Activated naive CD8-positive, alpha-beta T cell treated with anti-CD3 and anti-CD28 coated beads for 36 hours (primary cell): ENCODE data around the gene OGDHL. TPM values are rescaled to one million over a fixed set of nuclear protein-coding genes. Genes with fewer than 3 reads are reported as not detected.
"Not testable (repeated sequence)": the region's sequence is repeated elsewhere in the genome, so short reads cannot be mapped to it uniquely, and the experiment has no call there.

Source experiments
- DNase-seq: peaks from one replicate; pipeline ENCODE4 v3.0.0; 2021
- H3K27ac Mint-ChIP-seq: one replicate; pipeline ENCODE4 v1.8.0; 2022; ENCODE audit warnings: mild to moderate bottlenecking, moderate library complexity, mixed read lengths
- H3K27me3 Mint-ChIP-seq: one replicate; pipeline ENCODE4 v1.8.0; 2022; ENCODE audit warnings: mild to moderate bottlenecking, mixed read lengths
- H3K36me3 Mint-ChIP-seq: one replicate; pipeline ENCODE4 v1.8.0; 2021; ENCODE audit warnings: mild to moderate bottlenecking, mixed read lengths
- H3K4me1 Mint-ChIP-seq: one replicate; pipeline ENCODE4 v1.8.0; 2021; ENCODE audit warnings: mixed read lengths
- H3K4me3 Mint-ChIP-seq: one replicate; pipeline ENCODE4 v1.8.0; 2022; ENCODE audit warnings: mild to moderate bottlenecking, moderate library complexity, mixed read lengths
- H3K9me3 Mint-ChIP-seq: one replicate; pipeline ENCODE4 v1.8.0; 2022; ENCODE audit warnings: mixed read lengths
- total RNA-seq, 2 experiments: library from RNA; stranded (reverse); gene quantifications; one replicate each; pipeline ENCODE4 v1.2.3, GENCODE V29; 2021

Gene OGDHL
- total RNA-seq, 2 experiments from 2014 or later, result 0.46 to 1.1 TPM

- Mint-ChIP-seq H3K4me1 (peaks cover 3% of the 10 kb centered on the region), H3K9me3 (peaks cover 3% of the 10 kb centered on the region), H3K27ac (no peak overlapping the region), H3K36me3 (no peaks in the 10 kb centered on the region), H3K4me3 (no peak overlapping the region), H3K27me3 (peaks cover 67% of the 10 kb centered on the region)
- DNase-seq, result no peak
Observed at GRCh38 chr10:49766484-49766883, 4.4 kb upstream of the OGDHL start.

- no peaks in the 10 kb centered on the region for H3K4me1 Mint-ChIP-seq
- H3K9me3 Mint-ChIP-seq, result peaks cover 3% of the 10 kb centered on the region
- H3K27me3 Mint-ChIP-seq, result peaks cover 62% of the 10 kb centered on the region
- DNase-seq, result no peak
- H3K4me3 Mint-ChIP-seq, result peak overlapping the region; percentile 51
- no peak overlapping the region for H3K27ac Mint-ChIP-seq
- no peaks in the 10 kb centered on the region for H3K36me3 Mint-ChIP-seq
Observed at GRCh38 chr10:49762566-49762877, 399 bp upstream of the OGDHL start.

- no peak for DNase-seq
- Mint-ChIP-seq H3K27ac (no peak overlapping the region), H3K9me3 (peaks cover 1% of the 10 kb centered on the region), H3K4me1 (no peaks in the 10 kb centered on the region), H3K4me3 (no peak overlapping the region), H3K36me3 (no peaks in the 10 kb centered on the region), H3K27me3 (peaks cover 54% of the 10 kb centered on the region)
Observed at GRCh38 chr10:49761201-49761788, 828 bp downstream of the OGDHL start.

- no peaks in the 10 kb centered on the region for H3K9me3 Mint-ChIP-seq
- peaks cover 49% of the 10 kb centered on the region for H3K27me3 Mint-ChIP-seq
- H3K4me1 Mint-ChIP-seq, result no peaks in the 10 kb centered on the region
- H3K27ac Mint-ChIP-seq, result no peak overlapping the region
- H3K4me3 Mint-ChIP-seq, result no peak overlapping the region
- no peak for DNase-seq
- H3K36me3 Mint-ChIP-seq, result no peaks in the 10 kb centered on the region
Observed at GRCh38 chr10:49760789-49761188, 1.3 kb downstream of the OGDHL start.

GRCh38 chr10:49759787-49760551 lies 2.2 kb downstream of the OGDHL start:
- Mint-ChIP-seq H3K4me3 (no peak overlapping the region), H3K27ac (no peak overlapping the region), H3K27me3 (peaks cover 49% of the 10 kb centered on the region), H3K4me1 (no peaks in the 10 kb centered on the region), H3K9me3 (no peaks in the 10 kb centered on the region), H3K36me3 (no peaks in the 10 kb centered on the region)
- DNase-seq, result no peak

GRCh38 chr10:49758249-49758930 lies 3.7 kb downstream of the OGDHL start:
- no peaks in the 10 kb centered on the region for H3K9me3 Mint-ChIP-seq
- H3K27ac Mint-ChIP-seq, result no peak overlapping the region
- H3K27me3 Mint-ChIP-seq, result peaks cover 38% of the 10 kb centered on the region
- H3K4me1 Mint-ChIP-seq, result no peaks in the 10 kb centered on the region
- H3K4me3 Mint-ChIP-seq, result no peak overlapping the region
- H3K36me3 Mint-ChIP-seq, result no peaks in the 10 kb centered on the region
- no peak for DNase-seq

- Mint-ChIP-seq H3K4me3 (no peak overlapping the region), H3K27ac (no peak overlapping the region), H3K9me3 (no peaks in the 10 kb centered on the region), H3K36me3 (no peaks in the 10 kb centered on the region), H3K4me1 (no peaks in the 10 kb centered on the region), H3K27me3 (peaks cover 26% of the 10 kb centered on the region)
- no peak for DNase-seq
Observed at GRCh38 chr10:49756641-49757040, 5.5 kb downstream of the OGDHL start.

GRCh38 chr10:49756031-49756430 lies 6.1 kb downstream of the OGDHL start:
- Mint-ChIP-seq H3K27me3 (peaks cover 20% of the 10 kb centered on the region), H3K36me3 (no peaks in the 10 kb centered on the region), H3K4me1 (no peaks in the 10 kb centered on the region), H3K9me3 (no peaks in the 10 kb centered on the region), H3K4me3 (no peak overlapping the region), H3K27ac (no peak overlapping the region)
- DNase-seq, result no peak

- not testable (repeated sequence) for H3K27me3 Mint-ChIP-seq, H3K4me1 Mint-ChIP-seq, H3K4me3 Mint-ChIP-seq, H3K36me3 Mint-ChIP-seq, H3K9me3 Mint-ChIP-seq, DNase-seq, H3K27ac Mint-ChIP-seq
Observed at GRCh38 chr10:49754951-49755350, 7.2 kb downstream of the OGDHL start.

GRCh38 chr10:49752584-49752983 lies 9.5 kb downstream of the OGDHL start:
- peaks cover 3% of the 10 kb centered on the region for H3K27me3 Mint-ChIP-seq
- H3K4me3 Mint-ChIP-seq, result no peak overlapping the region
- H3K4me1 Mint-ChIP-seq, result no peaks in the 10 kb centered on the region
- H3K36me3 Mint-ChIP-seq, result no peaks in the 10 kb centered on the region
- no peak for DNase-seq
- no peak overlapping the region for H3K27ac Mint-ChIP-seq
- H3K9me3 Mint-ChIP-seq, result no peaks in the 10 kb centered on the region

- Mint-ChIP-seq H3K4me3 (no peak overlapping the region), H3K36me3 (no peaks in the 10 kb centered on the region), H3K4me1 (no peaks in the 10 kb centered on the region), H3K9me3 (no peaks in the 10 kb centered on the region), H3K27ac (no peak overlapping the region), H3K27me3 (no peaks in the 10 kb centered on the region)
- DNase-seq, result no peak
Observed at GRCh38 chr10:49751636-49752510, 10.2 kb downstream of the OGDHL start.

GRCh38 chr10:49751216-49751615 lies 10.9 kb downstream of the OGDHL start:
- Mint-ChIP-seq H3K9me3 (no peaks in the 10 kb centered on the region), H3K27me3 (no peaks in the 10 kb centered on the region), H3K4me1 (no peaks in the 10 kb centered on the region), H3K27ac (no peak overlapping the region), H3K4me3 (no peak overlapping the region), H3K36me3 (no peaks in the 10 kb centered on the region)
- no peak for DNase-seq

GRCh38 chr10:49750546-49750945 lies 11.6 kb downstream of the OGDHL start:
- Mint-ChIP-seq H3K27me3 (no peaks in the 10 kb centered on the region), H3K36me3 (no peaks in the 10 kb centered on the region), H3K4me1 (no peaks in the 10 kb centered on the region)

GRCh38 chr10:49749556-49750491 lies 12.3 kb downstream of the OGDHL start:
- Mint-ChIP-seq H3K4me3 (no peak overlapping the region), H3K27ac (no peak overlapping the region), H3K27me3 (no peaks in the 10 kb centered on the region), H3K9me3 (no peaks in the 10 kb centered on the region), H3K4me1 (no peaks in the 10 kb centered on the region), H3K36me3 (no peaks in the 10 kb centered on the region)
- DNase-seq, result no peak

More at GRCh38 chr10:49750546-49750945, 11.6 kb downstream of the OGDHL start:
- no peak overlapping the region for H3K27ac Mint-ChIP-seq
- DNase-seq, result no peak
- no peak overlapping the region for H3K4me3 Mint-ChIP-seq
- no peaks in the 10 kb centered on the region for H3K9me3 Mint-ChIP-seq
